ENCODE measurements around the gene WFIKKN1. TPM values are rescaled to one million over a fixed set of nuclear protein-coding genes. Genes with fewer than 3 reads are reported as not detected.

Gene WFIKKN1
- total and polyA plus RNA-seq, 2 of the 13 experiments (the other 11 are each of a cell fraction or from before 2014, with no cell fraction given), result 1.7 to 4.9 TPM

GRCh38 chr16:641326-642188, 10.8 kb downstream of the WFIKKN1 start, which contains the start of gene MCRIP2:
TSS of gene MCRIP2 (plus strand) at chr16:641828. CDS start at chr16:641992, 164 bp downstream.
- peak within 1 kb of the TSS; percentile 94 for H3K27ac ChIP-seq (ENCODE audit: extremely low read length, insufficient read depth, low read length)
- H3K79me2 ChIP-seq (ENCODE audit: insufficient read depth, low read length), result peaks cover 23% of the 10 kb centered on the region
- intact Hi-C loops (cut with micrococcal nuclease; ENCODE audit: unreplicated experiment), result loop anchor here (10.0 kb wide), 1 partner anchor 57 kb away; no protein-coding TSS in a partner anchor
- WGBS (ENCODE audit: low lambda C conversion rate), result no CpG with 5 or more reads among the region's 81 CpGs
- H4K20me1 ChIP-seq (ENCODE audit: insufficient read depth, low read length), result peaks cover 4% of the 10 kb centered on the region; the same call in 1 of the 2 replicates
- no peaks in the 10 kb centered on the region for H3K9me3 ChIP-seq (ENCODE audit: low read length)
- peaks cover 63% of the 10 kb centered on the region for H3K4me1 ChIP-seq (ENCODE audit: insufficient read depth, low read length)
- no peak within 1 kb of the TSS for H2AFZ ChIP-seq (ENCODE audit: low read length)
- POLR2A ChIA-PET, result interaction anchor here (0.6 to 1.0 kb wide), 3 partner anchors 34 to 54 kb away, joined by 3 read pairs; partner anchors contain the start of gene RHBDL1
- peak; percentile 76 for DNase-seq (ENCODE audit: low spot score)
- no peaks in the 10 kb centered on the region for H3K27me3 ChIP-seq (ENCODE audit: control insufficient read depth in 1 of 2, insufficient read depth in 2 of 2, low read length in 2 of 2)
- FAIRE-seq, result no peak
- no TSS peak for BruUV-seq (replicated peaks)
- H3K36me3 ChIP-seq (replicated peaks in 1 of 2; ENCODE audit: control insufficient read depth in 1 of 2, insufficient read depth in 2 of 2, low read length in 2 of 2), result no peaks in the 10 kb centered on the region
- CTCF ChIA-PET (ENCODE audit: low intra/inter-chr PET ratio, low total read pairs), result no interaction called here
- ATAC-seq, result peak; percentile 55
- peak within 1 kb of the TSS; percentile 94 for H3K9ac ChIP-seq (ENCODE audit: insufficient read depth, low read depth, low read length)
- H3K4me2 ChIP-seq (ENCODE audit: low read depth, low read length), result peak within 1 kb of the TSS; percentile 98
- peak within 1 kb of the TSS; percentile 59 to 89 (median 82) for H3K4me3 ChIP-seq (replicated peaks in 1 of 3; ENCODE audit: insufficient read depth in 1 of 3, low read depth in 2 of 3, low read length in 3 of 3)
- in situ Hi-C loops (cut with HindIII; ENCODE audit: extremely low pct_ligation_motif_present, low pct_unique_long_range_greater_than_20kb), result no loop called here
- TF ChIP-seq SIX4 (CRISPR knock-in tag; IDR thresholded peaks at IDR 0.05) (no peak), FOXP4 (CRISPR knock-in tag; IDR thresholded peaks at IDR 0.05) (peak; percentile 53; the same call in 1 of the 2 replicates), ZNF510 (CRISPR knock-in tag; IDR thresholded peaks at IDR 0.05; ENCODE audit: low read depth) (no peak), NR2C2 (CRISPR knock-in tag; IDR thresholded peaks at IDR 0.05; ENCODE audit: borderline replicate concordance) (peak; percentile 67; the same call in 1 of the 2 replicates), IRF2 (CRISPR knock-in tag; IDR thresholded peaks at IDR 0.05) (peak; percentile 28; the same call in 1 of the 2 replicates), ZNF652 (CRISPR knock-in tag; IDR thresholded peaks at IDR 0.05; ENCODE audit: borderline replicate concordance, low read depth) (no peak), GLI4 (CRISPR knock-in tag; IDR thresholded peaks at IDR 0.05; ENCODE audit: borderline replicate concordance) (no peak), HMG20A (CRISPR knock-in tag; IDR thresholded peaks at IDR 0.05; ENCODE audit: borderline replicate concordance) (no peak)
- TF ChIP-seq, protein P1, sequence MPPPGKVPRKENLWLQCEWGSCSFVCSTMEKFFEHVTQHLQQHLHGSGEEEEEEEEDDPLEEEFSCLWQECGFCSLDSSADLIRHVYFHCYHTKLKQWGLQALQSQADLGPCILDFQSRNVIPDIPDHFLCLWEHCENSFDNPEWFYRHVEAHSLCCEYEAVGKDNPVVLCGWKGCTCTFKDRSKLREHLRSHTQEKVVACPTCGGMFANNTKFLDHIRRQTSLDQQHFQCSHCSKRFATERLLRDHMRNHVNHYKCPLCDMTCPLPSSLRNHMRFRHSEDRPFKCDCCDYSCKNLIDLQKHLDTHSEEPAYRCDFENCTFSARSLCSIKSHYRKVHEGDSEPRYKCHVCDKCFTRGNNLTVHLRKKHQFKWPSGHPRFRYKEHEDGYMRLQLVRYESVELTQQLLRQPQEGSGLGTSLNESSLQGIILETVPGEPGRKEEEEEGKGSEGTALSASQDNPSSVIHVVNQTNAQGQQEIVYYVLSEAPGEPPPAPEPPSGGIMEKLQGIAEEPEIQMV (CRISPR knock-in tag; IDR thresholded peaks at IDR 0.05; ENCODE audit: low read depth), result no peak; the same call in 1 of the 2 replicates
- TF ChIP-seq, protein P2, sequence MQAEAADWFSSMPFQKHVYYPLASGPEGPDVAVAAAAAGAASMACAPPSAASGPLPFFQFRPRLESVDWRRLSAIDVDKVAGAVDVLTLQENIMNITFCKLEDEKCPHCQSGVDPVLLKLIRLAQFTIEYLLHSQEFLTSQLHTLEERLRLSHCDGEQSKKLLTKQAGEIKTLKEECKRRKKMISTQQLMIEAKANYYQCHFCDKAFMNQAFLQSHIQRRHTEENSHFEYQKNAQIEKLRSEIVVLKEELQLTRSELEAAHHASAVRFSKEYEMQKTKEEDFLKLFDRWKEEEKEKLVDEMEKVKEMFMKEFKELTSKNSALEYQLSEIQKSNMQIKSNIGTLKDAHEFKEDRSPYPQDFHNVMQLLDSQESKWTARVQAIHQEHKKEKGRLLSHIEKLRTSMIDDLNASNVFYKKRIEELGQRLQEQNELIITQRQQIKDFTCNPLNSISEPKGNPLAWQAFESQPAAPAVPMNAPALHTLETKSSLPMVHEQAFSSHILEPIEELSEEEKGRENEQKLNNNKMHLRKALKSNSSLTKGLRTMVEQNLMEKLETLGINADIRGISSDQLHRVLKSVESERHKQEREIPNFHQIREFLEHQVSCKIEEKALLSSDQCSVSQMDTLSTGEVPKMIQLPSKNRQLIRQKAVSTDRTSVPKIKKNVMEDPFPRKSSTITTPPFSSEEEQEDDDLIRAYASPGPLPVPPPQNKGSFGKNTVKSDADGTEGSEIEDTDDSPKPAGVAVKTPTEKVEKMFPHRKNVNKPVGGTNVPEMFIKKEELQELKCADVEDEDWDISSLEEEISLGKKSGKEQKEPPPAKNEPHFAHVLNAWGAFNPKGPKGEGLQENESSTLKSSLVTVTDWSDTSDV (CRISPR knock-in tag; IDR thresholded peaks at IDR 0.05), result no peak
- TF ChIP-seq, protein P3, sequence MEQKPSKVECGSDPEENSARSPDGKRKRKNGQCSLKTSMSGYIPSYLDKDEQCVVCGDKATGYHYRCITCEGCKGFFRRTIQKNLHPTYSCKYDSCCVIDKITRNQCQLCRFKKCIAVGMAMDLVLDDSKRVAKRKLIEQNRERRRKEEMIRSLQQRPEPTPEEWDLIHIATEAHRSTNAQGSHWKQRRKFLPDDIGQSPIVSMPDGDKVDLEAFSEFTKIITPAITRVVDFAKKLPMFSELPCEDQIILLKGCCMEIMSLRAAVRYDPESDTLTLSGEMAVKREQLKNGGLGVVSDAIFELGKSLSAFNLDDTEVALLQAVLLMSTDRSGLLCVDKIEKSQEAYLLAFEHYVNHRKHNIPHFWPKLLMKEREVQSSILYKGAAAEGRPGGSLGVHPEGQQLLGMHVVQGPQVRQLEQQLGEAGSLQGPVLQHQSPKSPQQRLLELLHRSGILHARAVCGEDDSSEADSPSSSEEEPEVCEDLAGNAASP (CRISPR knock-in tag; IDR thresholded peaks at IDR 0.05; ENCODE audit: borderline replicate concordance), result no peak
- TF ChIP-seq, protein P4, sequence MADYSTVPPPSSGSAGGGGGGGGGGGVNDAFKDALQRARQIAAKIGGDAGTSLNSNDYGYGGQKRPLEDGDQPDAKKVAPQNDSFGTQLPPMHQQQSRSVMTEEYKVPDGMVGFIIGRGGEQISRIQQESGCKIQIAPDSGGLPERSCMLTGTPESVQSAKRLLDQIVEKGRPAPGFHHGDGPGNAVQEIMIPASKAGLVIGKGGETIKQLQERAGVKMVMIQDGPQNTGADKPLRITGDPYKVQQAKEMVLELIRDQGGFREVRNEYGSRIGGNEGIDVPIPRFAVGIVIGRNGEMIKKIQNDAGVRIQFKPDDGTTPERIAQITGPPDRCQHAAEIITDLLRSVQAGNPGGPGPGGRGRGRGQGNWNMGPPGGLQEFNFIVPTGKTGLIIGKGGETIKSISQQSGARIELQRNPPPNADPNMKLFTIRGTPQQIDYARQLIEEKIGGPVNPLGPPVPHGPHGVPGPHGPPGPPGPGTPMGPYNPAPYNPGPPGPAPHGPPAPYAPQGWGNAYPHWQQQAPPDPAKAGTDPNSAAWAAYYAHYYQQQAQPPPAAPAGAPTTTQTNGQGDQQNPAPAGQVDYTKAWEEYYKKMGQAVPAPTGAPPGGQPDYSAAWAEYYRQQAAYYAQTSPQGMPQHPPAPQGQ (CRISPR knock-in tag; IDR thresholded peaks at IDR 0.05; ENCODE audit: borderline replicate concordance), result no peak
